PC-9 (cell line): Measurements from ENCODE around the gene ZNF358. TPM values are rescaled to one million over a fixed set of nuclear protein-coding genes. Genes with fewer than 3 reads are reported as not detected.

Experiments used
- BruUV-seq: library from RNA; stranded (reverse); fragments of 400-500 nt; replicated peaks from 2 replicates; lab custom pipeline; 2021; lab: Mats Ljungman, UMichigan
- CTCF ChIA-PET: fragments of 300-600 bp; sonication (Branson Sonifier 250); formaldehyde crosslinking; loops from one replicate; lab custom pipeline; 2022; ENCODE audit warnings: antibody characterized with exemption; lab: Charles Lee
- POLR2A ChIA-PET: fragments of 300-600 bp; sonication (Branson Sonifier 250); formaldehyde crosslinking; loops from one replicate; lab custom pipeline; 2022; ENCODE audit warnings: antibody characterized with exemption; ENCODE audit not compliant: unreplicated experiment; lab: Charles Lee
- DNase-seq, 2 experiments: peaks; one replicate each; pipeline versions ENCODE4 v3.0.0 to v3.0.0-alpha.2; 2015 to 2022; ENCODE audit warnings: mixed read lengths in 1 of 2
- H2AFZ ChIP-seq: fragments of 200-600 bp; sonication (generic); 2 replicates; pipeline ENCODE4 v1.8.1; 2017; ENCODE audit warnings: antibody characterized with exemption
- H3F3A ChIP-seq: fragments of 200-600 bp; sonication (generic); 2 replicates; pipeline ENCODE4 v1.8.1; 2017; ENCODE audit warnings: antibody characterized with exemption, mild to moderate bottlenecking, low read depth; ENCODE audit not compliant: insufficient read depth
- H3K27ac ChIP-seq: fragments of 200-600 bp; sonication (generic); 2 replicates; pipeline ENCODE4 v1.6.1; 2016; ENCODE audit warnings: mixed run types
- H3K27me3 ChIP-seq: fragments of 200-600 bp; sonication (generic); 2 replicates; pipeline ENCODE4 v1.6.1; 2016; ENCODE audit warnings: low read depth, mixed run types; ENCODE audit not compliant: insufficient read depth
- H3K36me3 ChIP-seq: fragments of 200-600 bp; sonication (generic); 2 replicates; pipeline ENCODE4 v1.6.1; 2016; ENCODE audit warnings: low read depth, mixed run types
- H3K4me1 ChIP-seq: fragments of 200-600 bp; sonication (generic); replicated peaks from 2 replicates; pipeline ENCODE4 v1.6.1; 2016; ENCODE audit warnings: mixed run types; ENCODE audit not compliant: insufficient read depth
- H3K4me2 ChIP-seq: fragments of 200-600 bp; sonication (generic); 2 replicates; pipeline ENCODE4 v1.6.1; 2017; ENCODE audit warnings: mixed run types
- H3K4me3 ChIP-seq: fragments of 200-600 bp; sonication (generic); 2 replicates; pipeline ENCODE4 v1.6.1; 2016; ENCODE audit warnings: mixed run types
- H3K79me2 ChIP-seq: fragments of 200-600 bp; sonication (generic); 2 replicates; pipeline ENCODE4 v1.6.1; 2017; ENCODE audit warnings: low read depth, mixed run types
- H3K9me2 ChIP-seq: fragments of 200-600 bp; sonication (generic); 2 replicates; pipeline ENCODE4 v1.8.1; 2017; ENCODE audit warnings: mild to moderate bottlenecking; ENCODE audit not compliant: insufficient read depth
- H3K9me3 ChIP-seq: fragments of 200-600 bp; sonication (generic); 2 replicates; pipeline ENCODE4 v1.8.1; 2016; ENCODE audit warnings: low read depth; ENCODE audit not compliant: insufficient read depth
- H4K20me1 ChIP-seq: fragments of 200-600 bp; sonication (generic); 2 replicates; pipeline ENCODE4 v1.8.1; 2017; ENCODE audit not compliant: insufficient read depth
- CTCF ChIP-seq: fragments of 200-600 bp; sonication (generic); conservative IDR thresholded peaks from 2 replicates; pipeline ENCODE4 v1.6.1; 2017; ENCODE audit warnings: mixed run types, antibody characterized with exemption, mild to moderate bottlenecking, moderate library complexity
- EZH2 ChIP-seq: fragments of 200-600 bp; sonication (generic); IDR thresholded peaks from 2 replicates; pipeline ENCODE4 v1.8.0; 2017; ENCODE audit warnings: antibody characterized with exemption, low read depth
- intact Hi-C: fragments of 100-400 bp; cut with micrococcal nuclease; formaldehyde crosslinking; loops from one replicate; pipeline ENCODE4 v1.10.0; 2022; ENCODE audit not compliant: unreplicated experiment
- total RNA-seq: library from RNA; stranded (reverse); gene quantifications from 2 replicates; pipeline ENCODE4 v1.2.3, GENCODE V29; 2021

ZNF358 gene
- total RNA-seq, 1 experiment from 2014 or later = 60.7 TPM

DNA sequence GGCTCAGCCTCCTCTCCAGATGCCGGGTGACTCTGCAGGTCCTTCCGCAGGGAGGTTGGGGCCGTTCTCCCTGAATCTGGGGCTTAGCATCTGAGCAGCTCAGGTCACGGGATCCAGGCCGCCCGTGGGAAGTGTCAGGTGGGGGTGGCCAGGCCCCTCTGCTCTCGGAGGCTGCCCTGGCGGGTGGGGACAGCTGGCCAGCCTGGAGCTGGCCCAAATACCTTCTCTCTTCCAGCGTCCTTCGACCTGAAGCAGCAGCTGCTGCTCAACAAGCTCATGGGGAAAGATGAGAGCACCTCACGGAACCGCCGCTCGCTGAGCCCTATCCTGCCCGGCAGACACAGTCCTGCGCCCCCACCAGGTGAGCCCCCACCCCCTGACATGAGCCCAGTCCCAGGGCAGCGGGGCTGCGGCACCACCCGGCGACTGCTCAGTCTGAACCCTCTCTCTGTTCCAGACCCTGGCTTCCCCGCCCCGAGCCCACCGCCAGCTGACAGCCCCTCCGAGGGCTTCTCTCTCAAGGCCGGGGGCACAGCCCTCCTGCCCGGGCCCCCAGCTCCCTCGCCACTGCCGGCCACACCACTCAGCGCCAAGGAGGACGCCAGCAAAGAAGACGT lies 46.1 kb upstream of the ZNF358 start:
- no peaks in the 10 kb centered on the region for H3K79me2 ChIP-seq
- no peaks in the 10 kb centered on the region for H4K20me1 ChIP-seq
- CTCF ChIA-PET = no interaction called here
- H3K4me2 ChIP-seq = no peak overlapping the region
- intact Hi-C loops = no loop called here
- no peak for DNase-seq
- no peaks in the 10 kb centered on the region for H3K9me2 ChIP-seq
- H3K9me3 ChIP-seq = no peaks in the 10 kb centered on the region
- H3K27ac ChIP-seq = no peak overlapping the region
- no peak overlapping the region for H2AFZ ChIP-seq
- no peak for TF ChIP-seq CTCF
- H3K4me3 ChIP-seq = no peak overlapping the region
- H3K4me1 ChIP-seq = no peaks in the 10 kb centered on the region
- H3K36me3 ChIP-seq = peaks cover 17% of the 10 kb centered on the region
- peaks cover 9% of the 10 kb centered on the region; the same call in 1 of the 2 replicates for H3F3A ChIP-seq
- POLR2A ChIA-PET = no interaction called here
- H3K27me3 ChIP-seq = no peaks in the 10 kb centered on the region
- no TSS peak for BruUV-seq

GRCh38 chr19:7470540-7471305 lies 45.2 kb upstream of the ZNF358 start:
- ChIA-PET POLR2A (no interaction called here), CTCF (no interaction called here)
- Histone ChIP-seq H3K27me3 (no peaks in the 10 kb centered on the region), H3F3A (peaks cover 13% of the 10 kb centered on the region; the same call in 1 of the 2 replicates), H2AFZ (no peak overlapping the region), H3K4me2 (no peak overlapping the region), H3K36me3 (peaks cover 13% of the 10 kb centered on the region), H3K27ac (no peak overlapping the region), H3K9me3 (no peaks in the 10 kb centered on the region), H3K4me1 (no peaks in the 10 kb centered on the region), H4K20me1 (no peaks in the 10 kb centered on the region), H3K9me2 (no peaks in the 10 kb centered on the region), H3K4me3 (no peak overlapping the region), H3K79me2 (no peaks in the 10 kb centered on the region)
- no peak for TF ChIP-seq CTCF
- TF ChIP-seq EZH2 = no peak
- intact Hi-C loops = no loop called here
- DNase-seq = no peak
- BruUV-seq = no TSS peak

DNA sequence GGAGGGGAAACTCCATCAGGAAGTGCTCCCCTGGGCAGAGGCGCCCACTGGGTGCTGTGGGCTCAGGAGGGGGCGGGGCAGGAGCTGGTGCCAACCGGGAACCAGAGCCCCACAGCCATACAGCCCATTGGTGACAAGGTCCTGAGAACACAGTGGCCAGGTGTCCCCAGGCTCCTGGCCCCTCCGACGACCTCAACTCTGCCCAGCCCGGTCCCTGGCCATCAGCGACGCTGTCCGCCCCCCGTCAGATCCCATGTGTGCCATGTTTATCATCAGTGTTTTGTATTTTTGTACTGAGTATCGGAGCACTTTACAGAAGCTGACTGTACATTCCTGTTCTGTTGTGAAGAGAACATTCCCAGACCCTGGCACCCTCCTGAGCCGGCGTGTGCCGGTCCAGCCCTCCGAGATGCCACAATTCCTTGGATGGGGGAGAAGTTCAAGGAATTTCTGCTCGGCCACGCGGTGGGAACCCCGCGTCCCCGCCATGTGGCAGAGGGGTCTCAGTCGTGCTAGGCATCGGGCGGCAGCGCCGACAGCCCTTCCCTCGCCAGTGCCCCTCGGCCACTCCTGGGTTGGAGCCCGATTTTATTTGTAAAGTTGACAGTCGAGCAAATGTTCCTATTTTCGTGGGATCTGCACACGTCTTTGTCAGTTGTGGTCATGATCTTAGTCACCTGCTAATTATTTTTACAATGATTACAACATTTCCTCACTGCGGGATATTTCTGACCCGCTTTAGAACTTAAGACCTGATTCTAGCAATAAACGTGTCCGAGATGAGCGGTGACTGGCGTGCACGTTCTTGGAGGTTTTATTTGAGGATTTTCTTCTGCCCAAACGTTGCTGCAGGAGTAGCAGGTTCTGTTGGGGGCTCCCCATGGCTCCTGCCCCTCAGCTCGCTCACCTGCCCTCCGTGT lies 43.9 kb upstream of the ZNF358 start:
- Histone ChIP-seq H3K27ac (no peak overlapping the region), H3K36me3 (peaks cover 13% of the 10 kb centered on the region), H2AFZ (no peak overlapping the region), H3K4me3 (no peak overlapping the region), H3K9me3 (no peaks in the 10 kb centered on the region), H3K4me1 (no peaks in the 10 kb centered on the region), H3F3A (peaks cover 13% of the 10 kb centered on the region; the same call in 1 of the 2 replicates), H4K20me1 (no peaks in the 10 kb centered on the region), H3K4me2 (no peak overlapping the region), H3K27me3 (no peaks in the 10 kb centered on the region), H3K9me2 (no peaks in the 10 kb centered on the region), H3K79me2 (no peaks in the 10 kb centered on the region)
- POLR2A ChIA-PET = no interaction called here
- TF ChIP-seq CTCF (no peak), EZH2 (no peak)
- intact Hi-C loops = no loop called here
- CTCF ChIA-PET = no interaction called here
- DNase-seq = no peak
- BruUV-seq = TSS peak; percentile 6
